NCI-H2196 (cell line): Measurements from ENCODE around the gene ACTC1.

Experiments
- DNase-seq: peaks from one replicate; lab custom pipeline; 2025; ENCODE audit not compliant: unreplicated experiment; lab: John Stamatoyannopoulos, UW

Gene ACTC1

GRCh38 chr15:34759992-34760391, 35.4 kb downstream of the ACTC1 start:
- DNase-seq: no peak

GRCh38 chr15:34759347-34759746, 36.0 kb downstream of the ACTC1 start:
- DNase-seq: no peak

- DNase-seq: no peak
Measured at GRCh38 chr15:34757262-34757661, 38.1 kb downstream of the ACTC1 start.

- DNase-seq: no peak
Measured at GRCh38 chr15:34755419-34755773, 40.0 kb downstream of the ACTC1 start.

- DNase-seq: no peak
Measured at GRCh38 chr15:34754674-34755418, 40.5 kb downstream of the ACTC1 start, which contains the start of gene GJD2. Gene GJD2, minus strand, starts transcription at chr15:34754998. Its CDS starts 510 bp downstream, at chr15:34754488.

GRCh38 chr15:34754171-34754601, 41.2 kb downstream of the ACTC1 start:
- DNase-seq: no peak

GRCh38 chr15:34753236-34753894, 42.0 kb downstream of the ACTC1 start:
- no peak for DNase-seq

GRCh38 chr15:34749691-34750090, 45.7 kb downstream of the ACTC1 start:
- DNase-seq: no peak
